ENCODE results near the gene AK8.

The AK8 gene

DNA sequence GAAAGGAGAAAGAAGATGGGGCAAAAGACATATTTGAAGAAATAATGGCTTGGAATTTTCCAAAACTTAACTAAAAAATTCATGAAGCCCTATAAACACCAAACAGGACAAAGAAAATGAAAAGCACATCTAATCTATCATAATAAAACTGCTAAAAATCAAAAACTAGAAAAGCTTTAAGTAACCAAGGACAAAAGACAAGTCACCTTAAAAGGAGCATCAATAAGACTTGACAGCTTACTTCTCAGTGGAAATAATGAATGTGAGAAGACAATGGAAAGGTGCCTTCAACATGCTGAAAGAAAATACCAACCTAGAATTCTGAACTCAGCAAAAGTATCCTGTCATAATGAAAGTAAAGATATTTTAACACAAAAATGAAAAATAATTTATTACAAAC lies 180.9 kb downstream of the AK8 start:
- peaks cover 10% of the 10 kb centered on the region; the same call in 1 of the 2 replicates for H3K36me3 ChIP-seq (ENCODE audit: insufficient read depth, low read length)
- no peaks in the 10 kb centered on the region for H3K79me2 ChIP-seq (ENCODE audit: insufficient read depth, low read length)
- H3K4me2 ChIP-seq (ENCODE audit: low read length): no peak overlapping the region
- no peaks in the 10 kb centered on the region for H3F3A ChIP-seq (ENCODE audit: insufficient read depth, low read length)
- H3K9me3 ChIP-seq (ENCODE audit: low read length): peaks cover 11% of the 10 kb centered on the region
- no peaks in the 10 kb centered on the region for H3K9me2 ChIP-seq (ENCODE audit: low read depth, low read length)
- H2AFZ ChIP-seq (ENCODE audit: low read length): no peak overlapping the region
- no peak overlapping the region for H3K27ac ChIP-seq (ENCODE audit: low read depth, low read length, poor library complexity, severe bottlenecking)
- no peaks in the 10 kb centered on the region for H3K4me1 ChIP-seq (ENCODE audit: insufficient read depth, low read length, severe bottlenecking)
- H3K4me3 ChIP-seq (ENCODE audit: low read depth, low read length, poor library complexity, severe bottlenecking): no peak overlapping the region
- H3K9ac ChIP-seq (ENCODE audit: low read length): no peak overlapping the region
- no peaks in the 10 kb centered on the region for H4K20me1 ChIP-seq (ENCODE audit: insufficient read depth, low read length)
- TF ChIP-seq EZH2 (IDR thresholded peaks at IDR 0.05; ENCODE audit: borderline replicate concordance, low read length): no peak
- TF ChIP-seq, protein P1, sequence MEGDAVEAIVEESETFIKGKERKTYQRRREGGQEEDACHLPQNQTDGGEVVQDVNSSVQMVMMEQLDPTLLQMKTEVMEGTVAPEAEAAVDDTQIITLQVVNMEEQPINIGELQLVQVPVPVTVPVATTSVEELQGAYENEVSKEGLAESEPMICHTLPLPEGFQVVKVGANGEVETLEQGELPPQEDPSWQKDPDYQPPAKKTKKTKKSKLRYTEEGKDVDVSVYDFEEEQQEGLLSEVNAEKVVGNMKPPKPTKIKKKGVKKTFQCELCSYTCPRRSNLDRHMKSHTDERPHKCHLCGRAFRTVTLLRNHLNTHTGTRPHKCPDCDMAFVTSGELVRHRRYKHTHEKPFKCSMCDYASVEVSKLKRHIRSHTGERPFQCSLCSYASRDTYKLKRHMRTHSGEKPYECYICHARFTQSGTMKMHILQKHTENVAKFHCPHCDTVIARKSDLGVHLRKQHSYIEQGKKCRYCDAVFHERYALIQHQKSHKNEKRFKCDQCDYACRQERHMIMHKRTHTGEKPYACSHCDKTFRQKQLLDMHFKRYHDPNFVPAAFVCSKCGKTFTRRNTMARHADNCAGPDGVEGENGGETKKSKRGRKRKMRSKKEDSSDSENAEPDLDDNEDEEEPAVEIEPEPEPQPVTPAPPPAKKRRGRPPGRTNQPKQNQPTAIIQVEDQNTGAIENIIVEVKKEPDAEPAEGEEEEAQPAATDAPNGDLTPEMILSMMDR (IDR thresholded peaks at IDR 0.05; ENCODE audit: low read length): no peak
- H3K27me3 ChIP-seq (ENCODE audit: insufficient read depth, low read length): no peaks in the 10 kb centered on the region

DNA sequence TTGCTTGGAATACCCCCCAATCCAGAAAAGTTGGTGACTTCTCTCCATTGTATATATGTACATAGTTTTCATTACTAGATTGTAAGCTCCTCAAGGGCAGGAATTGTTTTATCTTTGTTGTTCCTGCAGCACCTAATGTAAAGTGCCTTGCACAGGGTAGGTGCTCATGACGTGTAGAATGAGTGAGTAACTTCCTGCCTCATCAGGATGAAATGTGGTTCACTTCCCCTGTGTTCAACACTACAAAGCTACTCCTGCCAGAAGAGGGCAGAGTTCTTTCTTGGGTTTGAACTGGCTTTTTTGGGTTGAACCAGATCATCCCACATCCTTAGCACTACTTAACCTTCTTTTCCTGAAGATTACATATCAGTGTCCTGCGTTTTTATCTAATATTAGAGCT lies 183.9 kb downstream of the AK8 start:
- Histone ChIP-seq H3K4me1 (ENCODE audit: insufficient read depth, low read length, severe bottlenecking) (no peaks in the 10 kb centered on the region), H3K27me3 (ENCODE audit: insufficient read depth, low read length) (no peaks in the 10 kb centered on the region)

DNA sequence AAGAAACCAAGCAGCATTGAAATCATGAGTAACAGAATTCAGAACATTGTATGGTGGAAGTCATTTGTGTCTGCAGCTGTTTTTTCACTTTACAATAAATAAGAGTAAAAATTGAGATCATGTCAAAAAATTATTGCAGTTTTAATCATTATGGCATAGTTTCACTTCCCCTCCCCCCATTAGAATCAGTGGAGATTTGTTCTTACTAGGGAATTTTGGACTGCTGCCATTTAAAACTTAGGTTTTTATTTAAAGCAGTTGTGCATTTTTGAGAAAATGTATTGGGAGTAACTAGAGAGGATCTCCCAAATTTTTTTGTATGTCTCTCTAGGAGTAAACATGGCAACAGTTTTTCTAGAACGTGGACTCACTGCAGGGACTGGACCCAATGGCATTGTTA lies 187.4 kb downstream of the AK8 start:
- TF ChIP-seq, protein P1 (IDR thresholded peaks at IDR 0.05; ENCODE audit: low read length): no peak
- no peak for TF ChIP-seq EZH2 (IDR thresholded peaks at IDR 0.05; ENCODE audit: borderline replicate concordance, low read length)
- no peaks in the 10 kb centered on the region for H3K79me2 ChIP-seq (ENCODE audit: insufficient read depth, low read length)
- H3K9me2 ChIP-seq (ENCODE audit: low read depth, low read length): no peaks in the 10 kb centered on the region
- H3K27ac ChIP-seq (ENCODE audit: low read depth, low read length, poor library complexity, severe bottlenecking): no peak overlapping the region
- H3K36me3 ChIP-seq (ENCODE audit: insufficient read depth, low read length): peaks cover 73% of the 10 kb centered on the region
- H2AFZ ChIP-seq (ENCODE audit: low read length): no peak overlapping the region
- no peak overlapping the region for H3K4me2 ChIP-seq (ENCODE audit: low read length)
- 0 out of 2 replicates have a peak, but pooled peaks cover 4% of the 10 kb centered on the region for H3F3A ChIP-seq (ENCODE audit: insufficient read depth, low read length)
- H3K9ac ChIP-seq (ENCODE audit: low read length): no peak overlapping the region
- H3K4me3 ChIP-seq (ENCODE audit: low read depth, low read length, poor library complexity, severe bottlenecking): no peak overlapping the region
- H3K9me3 ChIP-seq (ENCODE audit: low read length): no peaks in the 10 kb centered on the region; the same call in 1 of the 2 replicates
- H4K20me1 ChIP-seq (ENCODE audit: insufficient read depth, low read length): no peaks in the 10 kb centered on the region
- H3K4me1 ChIP-seq (ENCODE audit: insufficient read depth, low read length, severe bottlenecking): no peaks in the 10 kb centered on the region
- no peaks in the 10 kb centered on the region for H3K27me3 ChIP-seq (ENCODE audit: insufficient read depth, low read length)

More for the DNA sequence above, 183.9 kb downstream of the AK8 start:
- no peak for TF ChIP-seq EZH2 (IDR thresholded peaks at IDR 0.05; ENCODE audit: borderline replicate concordance, low read length)
- TF ChIP-seq, protein P1 (IDR thresholded peaks at IDR 0.05; ENCODE audit: low read length): peak; percentile 34; the same call in 1 of the 2 replicates
- Histone ChIP-seq H3K4me3 (ENCODE audit: low read depth, low read length, poor library complexity, severe bottlenecking) (no peak overlapping the region), H3K9me2 (ENCODE audit: low read depth, low read length) (no peaks in the 10 kb centered on the region), H3K9ac (ENCODE audit: low read length) (no peak overlapping the region), H3K9me3 (ENCODE audit: low read length) (peaks cover 11% of the 10 kb centered on the region), H3K79me2 (ENCODE audit: insufficient read depth, low read length) (no peaks in the 10 kb centered on the region), H3K4me2 (ENCODE audit: low read length) (no peak overlapping the region), H3F3A (ENCODE audit: insufficient read depth, low read length) (no peaks in the 10 kb centered on the region), H2AFZ (ENCODE audit: low read length) (no peak overlapping the region), H3K27ac (ENCODE audit: low read depth, low read length, poor library complexity, severe bottlenecking) (no peak overlapping the region), H4K20me1 (ENCODE audit: insufficient read depth, low read length) (no peaks in the 10 kb centered on the region), H3K36me3 (ENCODE audit: insufficient read depth, low read length) (peaks cover 39% of the 10 kb centered on the region)

Data from OCI-LY1 (cell line).